Fibroblast of pulmonary artery (primary cell): ENCODE measurements around the gene ITGA8.

Experiments
- DNase-seq: peaks from one replicate; pipeline ENCODE4 v3.0.0-alpha.2; 2010; ENCODE audit warnings: low read depth
- H3K4me3 ChIP-seq: replicated peaks from 2 replicates; pipeline ENCODE4 v1.5.1; 2011; ENCODE audit warnings: low read depth, mild to moderate bottlenecking, control low read depth, low read length, moderate library complexity
- CTCF ChIP-seq: IDR thresholded peaks from 2 replicates; pipeline ENCODE4 v1.5.1; 2011; ENCODE audit warnings: mild to moderate bottlenecking, control low read depth, low read length, inconsistent platforms; ENCODE audit errors: missing control alignments

ITGA8 gene

GRCh38 chr10:15626937-15627336 is 92.8 kb downstream of the ITGA8 start:
- TF ChIP-seq CTCF: no peak
- no peak overlapping the region for H3K4me3 ChIP-seq
- no peak for DNase-seq

- H3K4me3 ChIP-seq: no peak overlapping the region
- no peak for TF ChIP-seq CTCF
- no peak for DNase-seq
These were observed 94.5 kb downstream of the ITGA8 start for GRCh38 chr10:15625261-15625660.

- TF ChIP-seq CTCF: no peak
- H3K4me3 ChIP-seq: no peak overlapping the region
- DNase-seq: peak; percentile 36
These were observed 95.1 kb downstream of the ITGA8 start for GRCh38 chr10:15624401-15625196.

GRCh38 chr10:15620836-15621515 is 98.7 kb downstream of the ITGA8 start:
- no peak overlapping the region for H3K4me3 ChIP-seq
- no peak for TF ChIP-seq CTCF
- DNase-seq: no peak

GRCh38 chr10:15620337-15620736 is 99.4 kb downstream of the ITGA8 start:
- H3K4me3 ChIP-seq: no peak overlapping the region
- TF ChIP-seq CTCF: no peak
- DNase-seq: no peak

- no peak for TF ChIP-seq CTCF
- no peak for DNase-seq
- H3K4me3 ChIP-seq: no peak overlapping the region
These were observed 110.5 kb downstream of the ITGA8 start for GRCh38 chr10:15609246-15609645.
